HG03442 (cell line): Measurements from ENCODE around the gene SMARCB1.

Experiments used
- ATAC-seq: cut with Tn5 transposase; IDR thresholded peaks from one replicate; pipeline ENCODE4 v1.9.1; 2021; ENCODE audit warnings: mild to moderate bottlenecking, moderate library complexity; ENCODE audit not compliant: unreplicated experiment

Gene SMARCB1

GRCh38 chr22:23874871-23875270, 88.1 kb downstream of the SMARCB1 start:
- ATAC-seq, result no peak

GRCh38 chr22:23875801-23876200, 89.0 kb downstream of the SMARCB1 start:
- ATAC-seq, result no peak

GRCh38 chr22:23877566-23877965, 90.8 kb downstream of the SMARCB1 start:
- no peak for ATAC-seq

GRCh38 chr22:23878219-23878618, 91.5 kb downstream of the SMARCB1 start:
- no peak for ATAC-seq

GRCh38 chr22:23882370-23882769, 95.6 kb downstream of the SMARCB1 start:
- ATAC-seq, result no peak

- ATAC-seq, result no peak
These were observed 96.9 kb downstream of the SMARCB1 start for GRCh38 chr22:23883658-23884057.

GRCh38 chr22:23884140-23884539, 97.4 kb downstream of the SMARCB1 start:
- ATAC-seq, result no peak
